ENCODE measurements around the gene RPAP2. TPM values are rescaled to one million over a fixed set of nuclear protein-coding genes. Genes with fewer than 3 reads are reported as not detected.

The RPAP2 gene
- polyA plus RNA-seq, 2 of the 4 experiments (the other 2 are of a cell fraction): 5.8 to 18.5 TPM

DNA sequence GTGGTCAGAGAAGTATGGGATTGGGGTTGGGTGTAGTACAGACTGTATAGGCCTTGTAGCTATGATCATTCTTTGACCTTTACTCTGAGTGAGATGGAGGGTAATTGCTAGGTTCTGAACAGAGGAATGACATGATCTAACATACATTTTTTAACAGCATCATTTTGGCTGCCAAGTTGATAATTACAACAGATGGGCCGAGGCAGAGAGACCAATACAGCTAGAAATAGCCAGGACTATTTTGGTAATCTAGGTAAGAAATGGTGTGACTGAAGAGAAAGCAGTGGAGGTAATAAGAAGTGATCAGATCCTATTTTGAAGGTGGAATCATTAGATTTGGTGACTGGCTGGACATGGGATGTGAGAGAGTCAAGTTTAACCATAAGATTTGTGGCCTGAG, 43.5 kb downstream of the RPAP2 start:
- no peak overlapping the region for H3K27ac ChIP-seq
- ChIA-PET CTCF (no interaction called here), POLR2A (no interaction called here)
- no peaks in the 10 kb centered on the region for H3K4me1 ChIP-seq
- no peak for TF ChIP-seq ZFP36 (IDR thresholded peaks at IDR 0.05; ENCODE audit: borderline replicate concordance, partially characterized antibody)
- TF ChIP-seq FOXS1 (CRISPR knock-in tag; IDR thresholded peaks at IDR 0.05): no peak
- no peak for TF ChIP-seq HEYL (CRISPR knock-in tag; IDR thresholded peaks at IDR 0.05)
- no peak for TF ChIP-seq SMC3 (IDR thresholded peaks at IDR 0.05)
- TF ChIP-seq FOSB (CRISPR knock-in tag; IDR thresholded peaks at IDR 0.05): no peak
- TF ChIP-seq CHD4 (IDR thresholded peaks at IDR 0.05; ENCODE audit: borderline replicate concordance): no peak
- TF ChIP-seq, protein P1, sequence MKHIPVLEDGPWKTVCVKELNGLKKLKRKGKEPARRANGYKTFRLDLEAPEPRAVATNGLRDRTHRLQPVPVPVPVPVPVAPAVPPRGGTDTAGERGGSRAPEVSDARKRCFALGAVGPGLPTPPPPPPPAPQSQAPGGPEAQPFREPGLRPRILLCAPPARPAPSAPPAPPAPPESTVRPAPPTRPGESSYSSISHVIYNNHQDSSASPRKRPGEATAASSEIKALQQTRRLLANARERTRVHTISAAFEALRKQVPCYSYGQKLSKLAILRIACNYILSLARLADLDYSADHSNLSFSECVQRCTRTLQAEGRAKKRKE (CRISPR knock-in tag; IDR thresholded peaks at IDR 0.05; ENCODE audit: low read depth): no peak
- TF ChIP-seq PHF8 (IDR thresholded peaks at IDR 0.05; ENCODE audit: borderline replicate concordance, low read depth): no peak
- no peak for TF ChIP-seq CHD2 (IDR thresholded peaks at IDR 0.05; ENCODE audit: low read length, partially characterized antibody)
- no peak; a peak in 1 of 6 replicates for ATAC-seq
- no peaks in the 10 kb centered on the region for H3K9me3 ChIP-seq
- 100% methylated on average over 1 of the region's 1 CpG for WGBS (ENCODE audit: missing lambda C conversion rate)
- no peak for FAIRE-seq
- H3K4me3 ChIP-seq: no peak overlapping the region
- no peak overlapping the region for H3K4me2 ChIP-seq
- DNase-seq (ENCODE audit: low read depth in 1 of 2, low spot score in 1 of 2): no peak

DNA sequence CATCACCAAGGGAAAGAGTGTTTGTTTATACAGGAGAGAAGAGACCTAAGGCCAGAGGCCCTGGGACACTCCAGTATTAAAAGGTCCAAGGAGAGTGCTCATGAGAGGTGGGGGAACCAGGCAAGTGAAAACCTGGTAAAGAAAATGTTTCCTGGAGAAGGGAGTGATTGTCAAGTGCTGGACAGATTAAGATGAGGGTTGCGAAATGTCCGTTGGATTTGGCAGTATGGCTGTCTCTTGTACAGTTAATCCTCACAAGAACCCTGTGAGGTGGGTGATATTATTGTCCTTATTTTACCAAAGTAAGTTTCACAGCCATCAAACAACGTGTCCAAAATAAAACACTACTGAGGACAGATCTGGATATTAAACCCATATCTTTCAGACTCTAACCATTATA, 44.2 kb downstream of the RPAP2 start:
- 92% methylated on average over 3 of the region's 3 CpGs for WGBS (ENCODE audit: missing lambda C conversion rate)
- ChIA-PET POLR2A (no interaction called here), CTCF (no interaction called here)
- DNase-seq (ENCODE audit: low read depth in 1 of 2, low spot score in 1 of 2): no peak
- Histone ChIP-seq H3K4me1 (no peaks in the 10 kb centered on the region), H3K27ac (no peak overlapping the region), H3K9me3 (no peaks in the 10 kb centered on the region), H3K4me2 (no peak overlapping the region), H3K4me3 (no peak overlapping the region)
- no peak for FAIRE-seq
- TF ChIP-seq, protein P2, sequence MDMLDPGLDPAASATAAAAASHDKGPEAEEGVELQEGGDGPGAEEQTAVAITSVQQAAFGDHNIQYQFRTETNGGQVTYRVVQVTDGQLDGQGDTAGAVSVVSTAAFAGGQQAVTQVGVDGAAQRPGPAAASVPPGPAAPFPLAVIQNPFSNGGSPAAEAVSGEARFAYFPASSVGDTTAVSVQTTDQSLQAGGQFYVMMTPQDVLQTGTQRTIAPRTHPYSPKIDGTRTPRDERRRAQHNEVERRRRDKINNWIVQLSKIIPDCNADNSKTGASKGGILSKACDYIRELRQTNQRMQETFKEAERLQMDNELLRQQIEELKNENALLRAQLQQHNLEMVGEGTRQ (IDR thresholded peaks at IDR 0.05): no peak
- TF ChIP-seq, protein P3, sequence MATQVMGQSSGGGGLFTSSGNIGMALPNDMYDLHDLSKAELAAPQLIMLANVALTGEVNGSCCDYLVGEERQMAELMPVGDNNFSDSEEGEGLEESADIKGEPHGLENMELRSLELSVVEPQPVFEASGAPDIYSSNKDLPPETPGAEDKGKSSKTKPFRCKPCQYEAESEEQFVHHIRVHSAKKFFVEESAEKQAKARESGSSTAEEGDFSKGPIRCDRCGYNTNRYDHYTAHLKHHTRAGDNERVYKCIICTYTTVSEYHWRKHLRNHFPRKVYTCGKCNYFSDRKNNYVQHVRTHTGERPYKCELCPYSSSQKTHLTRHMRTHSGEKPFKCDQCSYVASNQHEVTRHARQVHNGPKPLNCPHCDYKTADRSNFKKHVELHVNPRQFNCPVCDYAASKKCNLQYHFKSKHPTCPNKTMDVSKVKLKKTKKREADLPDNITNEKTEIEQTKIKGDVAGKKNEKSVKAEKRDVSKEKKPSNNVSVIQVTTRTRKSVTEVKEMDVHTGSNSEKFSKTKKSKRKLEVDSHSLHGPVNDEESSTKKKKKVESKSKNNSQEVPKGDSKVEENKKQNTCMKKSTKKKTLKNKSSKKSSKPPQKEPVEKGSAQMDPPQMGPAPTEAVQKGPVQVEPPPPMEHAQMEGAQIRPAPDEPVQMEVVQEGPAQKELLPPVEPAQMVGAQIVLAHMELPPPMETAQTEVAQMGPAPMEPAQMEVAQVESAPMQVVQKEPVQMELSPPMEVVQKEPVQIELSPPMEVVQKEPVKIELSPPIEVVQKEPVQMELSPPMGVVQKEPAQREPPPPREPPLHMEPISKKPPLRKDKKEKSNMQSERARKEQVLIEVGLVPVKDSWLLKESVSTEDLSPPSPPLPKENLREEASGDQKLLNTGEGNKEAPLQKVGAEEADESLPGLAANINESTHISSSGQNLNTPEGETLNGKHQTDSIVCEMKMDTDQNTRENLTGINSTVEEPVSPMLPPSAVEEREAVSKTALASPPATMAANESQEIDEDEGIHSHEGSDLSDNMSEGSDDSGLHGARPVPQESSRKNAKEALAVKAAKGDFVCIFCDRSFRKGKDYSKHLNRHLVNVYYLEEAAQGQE (IDR thresholded peaks at IDR 0.05): no peak
- TF ChIP-seq HOXB13 (CRISPR knock-in tag; IDR thresholded peaks at IDR 0.05; ENCODE audit: low read depth) (no peak), HDAC2 (IDR thresholded peaks at IDR 0.05) (no peak)
- TF ChIP-seq, protein P4, sequence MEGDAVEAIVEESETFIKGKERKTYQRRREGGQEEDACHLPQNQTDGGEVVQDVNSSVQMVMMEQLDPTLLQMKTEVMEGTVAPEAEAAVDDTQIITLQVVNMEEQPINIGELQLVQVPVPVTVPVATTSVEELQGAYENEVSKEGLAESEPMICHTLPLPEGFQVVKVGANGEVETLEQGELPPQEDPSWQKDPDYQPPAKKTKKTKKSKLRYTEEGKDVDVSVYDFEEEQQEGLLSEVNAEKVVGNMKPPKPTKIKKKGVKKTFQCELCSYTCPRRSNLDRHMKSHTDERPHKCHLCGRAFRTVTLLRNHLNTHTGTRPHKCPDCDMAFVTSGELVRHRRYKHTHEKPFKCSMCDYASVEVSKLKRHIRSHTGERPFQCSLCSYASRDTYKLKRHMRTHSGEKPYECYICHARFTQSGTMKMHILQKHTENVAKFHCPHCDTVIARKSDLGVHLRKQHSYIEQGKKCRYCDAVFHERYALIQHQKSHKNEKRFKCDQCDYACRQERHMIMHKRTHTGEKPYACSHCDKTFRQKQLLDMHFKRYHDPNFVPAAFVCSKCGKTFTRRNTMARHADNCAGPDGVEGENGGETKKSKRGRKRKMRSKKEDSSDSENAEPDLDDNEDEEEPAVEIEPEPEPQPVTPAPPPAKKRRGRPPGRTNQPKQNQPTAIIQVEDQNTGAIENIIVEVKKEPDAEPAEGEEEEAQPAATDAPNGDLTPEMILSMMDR (IDR thresholded peaks at IDR 0.05): no peak
- no peak for ATAC-seq

DNA sequence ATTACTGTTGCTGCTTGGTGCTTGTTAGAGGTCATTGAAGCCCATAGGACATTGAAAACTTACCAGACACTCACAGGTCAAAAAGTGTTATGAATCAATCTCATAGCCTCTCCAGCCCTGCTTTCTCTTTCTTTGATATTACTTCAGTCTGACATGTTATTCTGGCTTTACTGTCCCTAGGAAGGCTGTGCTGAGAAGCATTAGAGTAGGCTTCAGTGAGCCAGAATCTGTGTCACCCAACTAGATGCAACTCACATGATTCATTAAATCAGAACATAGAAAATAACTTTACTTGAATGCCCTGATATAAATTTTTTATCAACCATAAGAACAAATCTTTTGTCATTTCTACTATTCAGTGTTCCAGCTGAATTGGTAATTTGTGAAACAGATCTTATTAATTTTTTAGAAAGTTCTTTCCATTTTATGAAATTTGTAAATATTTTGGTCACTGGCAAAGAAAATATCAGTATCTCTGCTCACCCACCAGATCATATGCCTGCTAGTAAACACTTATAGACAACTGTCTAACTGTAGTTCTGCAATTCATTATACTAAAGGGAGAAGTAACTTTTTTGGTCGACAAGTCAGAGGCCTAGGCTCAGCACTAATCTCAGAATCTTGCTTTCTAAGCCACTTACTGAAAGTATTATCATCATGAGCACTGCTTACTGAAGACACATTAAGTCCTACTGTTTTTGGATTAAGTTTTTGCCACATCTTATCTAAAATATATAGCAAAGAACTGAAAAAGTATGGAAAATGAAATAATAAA, 48.2 kb downstream of the RPAP2 start:
- ChIA-PET CTCF (no interaction called here), POLR2A (no interaction called here)
- H3K9me3 ChIP-seq: no peaks in the 10 kb centered on the region
- no peaks in the 10 kb centered on the region for H3K4me1 ChIP-seq
- DNase-seq (ENCODE audit: low read depth in 1 of 2, low spot score in 1 of 2) (no peak), FAIRE-seq (no peak), ATAC-seq (no peak)
- H3K27ac ChIP-seq: no peak overlapping the region
- 94% methylated on average over 1 of the region's 1 CpG for WGBS (ENCODE audit: missing lambda C conversion rate)
- H3K4me3 ChIP-seq: no peak overlapping the region
- no peak for TF ChIP-seq POLR2AphosphoS2 (conservative IDR thresholded peaks at IDR 0.05; ENCODE audit: low read length)
- TF ChIP-seq, protein P5, sequence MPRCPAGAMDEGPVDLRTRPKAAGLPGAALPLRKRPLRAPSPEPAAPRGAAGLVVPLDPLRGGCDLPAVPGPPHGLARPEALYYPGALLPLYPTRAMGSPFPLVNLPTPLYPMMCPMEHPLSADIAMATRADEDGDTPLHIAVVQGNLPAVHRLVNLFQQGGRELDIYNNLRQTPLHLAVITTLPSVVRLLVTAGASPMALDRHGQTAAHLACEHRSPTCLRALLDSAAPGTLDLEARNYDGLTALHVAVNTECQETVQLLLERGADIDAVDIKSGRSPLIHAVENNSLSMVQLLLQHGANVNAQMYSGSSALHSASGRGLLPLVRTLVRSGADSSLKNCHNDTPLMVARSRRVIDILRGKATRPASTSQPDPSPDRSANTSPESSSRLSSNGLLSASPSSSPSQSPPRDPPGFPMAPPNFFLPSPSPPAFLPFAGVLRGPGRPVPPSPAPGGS (IDR thresholded peaks at IDR 0.05): no peak
- no peak for TF ChIP-seq HOXA7 (CRISPR knock-in tag; IDR thresholded peaks at IDR 0.05)
- TF ChIP-seq RNF2 (IDR thresholded peaks at IDR 0.05; ENCODE audit: borderline replicate concordance, low read depth): no peak
- TF ChIP-seq TP53 (CRISPR knock-in tag; IDR thresholded peaks at IDR 0.05): no peak
- no peak for TF ChIP-seq BHLHE40 (IDR thresholded peaks at IDR 0.05; ENCODE audit: low read depth, low read length)
- no peak for TF ChIP-seq HEYL (CRISPR knock-in tag; IDR thresholded peaks at IDR 0.05)
- TF ChIP-seq EHF (CRISPR knock-in tag; IDR thresholded peaks at IDR 0.05): no peak
- TF ChIP-seq SREBF2 (IDR thresholded peaks at IDR 0.05): no peak
- no peak for TF ChIP-seq CBX2 (IDR thresholded peaks at IDR 0.05; ENCODE audit: borderline replicate concordance, low read depth)
- no peak for TF ChIP-seq EP300 (IDR thresholded peaks at IDR 0.05)
- TF ChIP-seq ZNF302 (CRISPR knock-in tag; IDR thresholded peaks at IDR 0.05): no peak
- no peak for TF ChIP-seq HDAC2 (IDR thresholded peaks at IDR 0.05)
- TF ChIP-seq, protein P6, sequence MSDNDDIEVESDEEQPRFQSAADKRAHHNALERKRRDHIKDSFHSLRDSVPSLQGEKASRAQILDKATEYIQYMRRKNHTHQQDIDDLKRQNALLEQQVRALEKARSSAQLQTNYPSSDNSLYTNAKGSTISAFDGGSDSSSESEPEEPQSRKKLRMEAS (IDR thresholded peaks at IDR 0.05): no peak
- H3K4me2 ChIP-seq: no peak overlapping the region
